GM10266 (cell line): ENCODE measurements around the gene APOL2.
A peak's percentile ranks its signal among the peaks of the same experiment; 100 is the strongest.

Experiments used
- DNase-seq: peaks from one replicate; pipeline ENCODE4 v3.0.0; 2012; ENCODE audit errors: extremely low spot score
- TF ChIP-seq, protein P1 (sequence below): IDR thresholded peaks from 2 replicates; pipeline ENCODE4 v1.5.1; 2012; ENCODE audit warnings: mild to moderate bottlenecking, low read depth; ENCODE audit not compliant: control insufficient read depth, insufficient read depth; ENCODE audit errors: missing control alignments

The APOL2 gene, protein sequence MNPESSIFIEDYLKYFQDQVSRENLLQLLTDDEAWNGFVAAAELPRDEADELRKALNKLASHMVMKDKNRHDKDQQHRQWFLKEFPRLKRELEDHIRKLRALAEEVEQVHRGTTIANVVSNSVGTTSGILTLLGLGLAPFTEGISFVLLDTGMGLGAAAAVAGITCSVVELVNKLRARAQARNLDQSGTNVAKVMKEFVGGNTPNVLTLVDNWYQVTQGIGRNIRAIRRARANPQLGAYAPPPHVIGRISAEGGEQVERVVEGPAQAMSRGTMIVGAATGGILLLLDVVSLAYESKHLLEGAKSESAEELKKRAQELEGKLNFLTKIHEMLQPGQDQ

DNA sequence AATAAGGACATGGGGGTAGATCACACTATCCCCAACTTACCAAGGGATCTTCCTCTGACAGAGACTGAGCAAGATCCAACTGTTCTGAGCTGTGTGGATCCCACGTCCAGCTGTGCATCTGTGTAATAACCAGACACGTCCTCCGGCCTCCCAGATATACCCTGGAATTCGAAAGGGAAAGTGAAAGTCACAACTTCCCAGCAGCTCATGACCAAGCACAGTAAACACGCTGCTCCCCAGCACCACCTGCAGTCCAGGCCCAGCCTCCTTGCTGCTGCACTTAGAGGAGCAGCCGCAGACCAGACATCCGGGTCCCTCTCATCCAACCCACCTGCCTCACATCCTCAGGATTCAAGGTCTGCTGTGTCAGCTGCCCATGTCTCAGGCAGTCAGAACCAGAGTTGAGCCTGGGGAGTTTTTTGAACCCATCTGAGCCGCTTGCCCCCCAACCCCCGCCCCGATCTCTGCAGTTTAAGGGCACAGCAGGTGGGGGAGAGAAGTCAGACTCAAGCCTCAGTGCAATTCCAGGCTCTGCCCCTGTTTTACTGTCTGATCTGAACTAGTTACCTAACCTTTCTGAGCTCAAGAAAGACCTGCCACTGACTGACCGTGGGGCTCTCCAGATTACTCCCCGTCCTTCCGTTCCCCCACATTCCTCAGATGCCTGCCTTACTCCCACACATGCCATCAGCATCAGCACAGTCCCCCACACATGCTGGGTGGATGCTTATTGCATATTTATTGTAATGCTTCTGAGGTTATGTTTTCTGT is at the start of gene APOL2:
TSS of gene APOL2 (minus strand) at position 127 of the 771 bp plus-strand sequence. CDS start 6,365 bp downstream, outside the sequence.
- peak; percentile 82 for DNase-seq
- TF ChIP-seq, protein P1, sequence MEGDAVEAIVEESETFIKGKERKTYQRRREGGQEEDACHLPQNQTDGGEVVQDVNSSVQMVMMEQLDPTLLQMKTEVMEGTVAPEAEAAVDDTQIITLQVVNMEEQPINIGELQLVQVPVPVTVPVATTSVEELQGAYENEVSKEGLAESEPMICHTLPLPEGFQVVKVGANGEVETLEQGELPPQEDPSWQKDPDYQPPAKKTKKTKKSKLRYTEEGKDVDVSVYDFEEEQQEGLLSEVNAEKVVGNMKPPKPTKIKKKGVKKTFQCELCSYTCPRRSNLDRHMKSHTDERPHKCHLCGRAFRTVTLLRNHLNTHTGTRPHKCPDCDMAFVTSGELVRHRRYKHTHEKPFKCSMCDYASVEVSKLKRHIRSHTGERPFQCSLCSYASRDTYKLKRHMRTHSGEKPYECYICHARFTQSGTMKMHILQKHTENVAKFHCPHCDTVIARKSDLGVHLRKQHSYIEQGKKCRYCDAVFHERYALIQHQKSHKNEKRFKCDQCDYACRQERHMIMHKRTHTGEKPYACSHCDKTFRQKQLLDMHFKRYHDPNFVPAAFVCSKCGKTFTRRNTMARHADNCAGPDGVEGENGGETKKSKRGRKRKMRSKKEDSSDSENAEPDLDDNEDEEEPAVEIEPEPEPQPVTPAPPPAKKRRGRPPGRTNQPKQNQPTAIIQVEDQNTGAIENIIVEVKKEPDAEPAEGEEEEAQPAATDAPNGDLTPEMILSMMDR: peak; percentile 84

- no peak for DNase-seq
Observed at GRCh38 chr22:36288571-36289405, 49.5 kb upstream of the APOL2 start.

DNA sequence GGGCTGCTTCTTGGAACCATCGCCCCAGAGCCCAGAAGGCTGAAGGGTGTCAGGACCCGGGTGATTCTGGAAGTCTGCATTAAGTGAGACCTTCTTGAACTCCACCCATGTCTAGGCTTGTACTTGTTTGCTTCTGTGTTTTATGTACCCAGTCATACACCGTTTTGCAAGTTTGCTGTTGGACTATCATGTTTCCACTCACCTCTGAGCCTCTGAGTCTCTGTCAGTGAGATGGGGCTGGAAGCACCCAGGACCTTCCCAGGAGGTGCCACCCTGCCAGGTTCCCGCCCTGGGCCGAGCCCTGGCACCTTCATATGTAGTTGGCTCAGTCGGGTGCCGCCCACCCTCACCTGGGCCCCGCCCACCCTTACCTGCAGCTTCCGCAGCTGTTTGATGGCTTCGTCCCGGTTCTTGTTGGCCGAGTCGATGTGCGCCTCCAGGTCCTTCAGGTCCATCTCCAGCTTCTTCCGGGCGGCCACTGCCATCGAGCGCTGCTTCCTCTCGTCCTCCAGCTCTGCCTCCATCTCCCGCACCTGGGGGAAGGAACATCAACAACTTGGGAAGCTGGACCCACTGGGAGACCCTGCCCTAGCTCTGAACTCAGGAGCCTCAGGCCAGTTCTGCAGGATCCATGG is 48.7 kb upstream of the APOL2 start:
- DNase-seq: no peak
- TF ChIP-seq, protein P1: no peak

More at GRCh38 chr22:36288571-36289405, 49.5 kb upstream of the APOL2 start:
- TF ChIP-seq, protein P1: no peak

- TF ChIP-seq, protein P1: peak; percentile 87
- peak; percentile 86 for DNase-seq
Observed at GRCh38 chr22:36286096-36286957, 47.0 kb upstream of the APOL2 start.

DNA sequence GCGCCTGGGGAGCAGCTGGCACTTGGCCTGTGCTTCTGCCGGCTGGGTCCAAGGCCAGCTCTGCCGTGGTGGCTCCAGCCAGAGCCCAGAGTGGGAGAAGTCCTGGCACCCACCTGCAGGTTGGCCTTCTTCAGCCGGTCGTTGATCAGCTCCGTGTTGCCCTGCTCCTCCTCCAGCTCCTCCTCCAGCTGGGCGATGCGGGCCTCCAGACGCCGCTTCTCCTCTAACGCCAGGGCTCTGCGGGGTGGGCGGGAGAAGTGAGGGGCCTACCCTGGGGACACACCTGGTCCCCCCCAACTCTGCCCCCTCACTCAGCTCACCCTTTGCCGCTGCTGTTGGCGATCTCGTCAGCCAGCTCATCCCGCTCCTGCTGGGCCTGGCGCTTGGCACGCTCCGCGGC is 46.2 kb upstream of the APOL2 start:
- DNase-seq: no peak
- TF ChIP-seq, protein P1: no peak

- DNase-seq: peak; percentile 15
- TF ChIP-seq, protein P1: no peak
Observed at GRCh38 chr22:36285017-36285416, 45.7 kb upstream of the APOL2 start.
